Effector CD4-positive, alpha-beta T cell (primary cell): ENCODE data around the gene RAB21.
A peak's percentile ranks its signal among the peaks of the same experiment; 100 is the strongest.

Experiments used
- DNase-seq: peaks from one replicate; pipeline ENCODE4 v3.0.0-alpha.2; 2020
- total RNA-seq: gene quantifications from one replicate; lab custom pipeline; 2026; lab: John Stamatoyannopoulos, UW

Gene RAB21
- total RNA-seq: 171 reads per million, percentile 91 among the genes with 10 or more reads in this experiment

- peak; percentile 99 for DNase-seq
Measured at GRCh38 chr12:71754461-71755145, at the start of gene RAB21. RAB21 (plus strand) TSS chr12:71754863; CDS start chr12:71755130, 267 bp downstream.

- DNase-seq: no peak
Measured at GRCh38 chr12:71704920-71705319, 49.7 kb upstream of the RAB21 start.

GRCh38 chr12:71708658-71709057, 46.0 kb upstream of the RAB21 start:
- DNase-seq: no peak

GRCh38 chr12:71710276-71711125, 44.2 kb upstream of the RAB21 start:
- no peak for DNase-seq

- no peak for DNase-seq
Measured at GRCh38 chr12:71718611-71719010, 36.1 kb upstream of the RAB21 start.

GRCh38 chr12:71719647-71720370, 34.9 kb upstream of the RAB21 start:
- no peak for DNase-seq

GRCh38 chr12:71721783-71722505, 32.7 kb upstream of the RAB21 start:
- DNase-seq: no peak

- DNase-seq: no peak
Measured at GRCh38 chr12:71725011-71725410, 29.7 kb upstream of the RAB21 start.

GRCh38 chr12:71726548-71726947, 28.1 kb upstream of the RAB21 start:
- no peak for DNase-seq

GRCh38 chr12:71727958-71728357, 26.7 kb upstream of the RAB21 start:
- DNase-seq: no peak

- DNase-seq: no peak
Measured at GRCh38 chr12:71730936-71731335, 23.7 kb upstream of the RAB21 start.

- DNase-seq: no peak
Measured at GRCh38 chr12:71731439-71732356, 23.0 kb upstream of the RAB21 start.

GRCh38 chr12:71732357-71732712, 22.3 kb upstream of the RAB21 start:
- DNase-seq: no peak

- no peak for DNase-seq
Measured at GRCh38 chr12:71737197-71737596, 17.5 kb upstream of the RAB21 start.

- DNase-seq: no peak
Measured at GRCh38 chr12:71742998-71743397, 11.7 kb upstream of the RAB21 start.

GRCh38 chr12:71744522-71745300, 10.0 kb upstream of the RAB21 start:
- no peak for DNase-seq

- peak; percentile 21 for DNase-seq
Measured at GRCh38 chr12:71746974-71747611, 7.6 kb upstream of the RAB21 start.

GRCh38 chr12:71748081-71748850, 6.4 kb upstream of the RAB21 start:
- no peak for DNase-seq

GRCh38 chr12:71749666-71750065, 5.0 kb upstream of the RAB21 start:
- DNase-seq: no peak
